ENCODE measurements around the gene DDX5. TPM values are rescaled to one million over a fixed set of nuclear protein-coding genes. Genes with fewer than 3 reads are reported as not detected.
A peak's percentile ranks its signal among the peaks of the same experiment; 100 is the strongest.

DDX5 gene
- polyA plus RNA-seq, 4 donors: 770 to 979 (median 843) TPM

GRCh38 chr17:64509179-64509578 lies 3.1 kb upstream of the DDX5 start:
- DNase-seq (ENCODE audit: low read depth in 4 of 4, low spot score in 3 of 4): no peak

GRCh38 chr17:64508683-64509082 lies 2.6 kb upstream of the DDX5 start:
- no peak for DNase-seq (ENCODE audit: low read depth in 4 of 4, low spot score in 3 of 4)

- peak in 3 of 4 donors; percentile 47 to 67 (median 62) for DNase-seq (ENCODE audit: low read depth in 4 of 4, low spot score in 3 of 4)
Measured at GRCh38 chr17:64507413-64507782, 1.3 kb upstream of the DDX5 start.

GRCh38 chr17:64506576-64507412 lies 705 bp upstream of the DDX5 start, which contains the start of gene CEP95:
CEP95 (plus strand) TSS chr17:64506977; CDS start chr17:64507098, 121 bp downstream.
- DNase-seq (ENCODE audit: low read depth in 4 of 4, low spot score in 3 of 4): peak in 3 of 4 donors; percentile 95 to 96 (median 95)

- DNase-seq (ENCODE audit: low read depth in 4 of 4, low spot score in 3 of 4): peak; percentile 80 to 92 (median 88)
Measured at GRCh38 chr17:64505340-64506200, 519 bp downstream of the DDX5 start.

GRCh38 chr17:64504769-64505339 lies 1.2 kb downstream of the DDX5 start:
- peak in 3 of 4 donors; percentile 22 to 44 (median 43) for DNase-seq (ENCODE audit: low read depth in 4 of 4, low spot score in 3 of 4)

- no peak for DNase-seq (ENCODE audit: low read depth in 4 of 4, low spot score in 3 of 4)
Measured at GRCh38 chr17:64503821-64504768, 2.0 kb downstream of the DDX5 start.

- no peak for DNase-seq (ENCODE audit: low read depth in 4 of 4, low spot score in 3 of 4)
Measured at GRCh38 chr17:64503341-64503740, 2.7 kb downstream of the DDX5 start.

- DNase-seq (ENCODE audit: low read depth in 4 of 4, low spot score in 3 of 4): no peak
Measured at GRCh38 chr17:64502809-64503208, 3.3 kb downstream of the DDX5 start.

- DNase-seq (ENCODE audit: low read depth in 4 of 4, low spot score in 3 of 4): no peak
Measured at GRCh38 chr17:64502021-64502420, 4.1 kb downstream of the DDX5 start.

GRCh38 chr17:64500862-64501765 lies 5.0 kb downstream of the DDX5 start:
- no peak for DNase-seq (ENCODE audit: low read depth in 4 of 4, low spot score in 3 of 4)

- no peak for DNase-seq (ENCODE audit: low read depth in 4 of 4, low spot score in 3 of 4)
Measured at GRCh38 chr17:64500487-64500859, 5.6 kb downstream of the DDX5 start.

- no peak for DNase-seq (ENCODE audit: low read depth in 4 of 4, low spot score in 3 of 4)
Measured at GRCh38 chr17:64499805-64500486, 6.1 kb downstream of the DDX5 start.

GRCh38 chr17:64498308-64499203 lies 7.5 kb downstream of the DDX5 start:
- no peak for DNase-seq (ENCODE audit: low read depth in 4 of 4, low spot score in 3 of 4)

- no peak for DNase-seq (ENCODE audit: low read depth in 4 of 4, low spot score in 3 of 4)
Measured at GRCh38 chr17:64497565-64498035, 8.5 kb downstream of the DDX5 start.

- DNase-seq (ENCODE audit: low read depth in 4 of 4, low spot score in 3 of 4): peak in 3 of 4 donors; percentile 73 to 82 (median 81)
Measured at GRCh38 chr17:64496786-64497564, 9.1 kb downstream of the DDX5 start, which contains the start of gene POLG2. POLG2 (minus strand) TSS chr17:64497054; CDS start chr17:64496968, 86 bp downstream.
